Measurements from ENCODE around the gene H19.

The H19 gene

DNA sequence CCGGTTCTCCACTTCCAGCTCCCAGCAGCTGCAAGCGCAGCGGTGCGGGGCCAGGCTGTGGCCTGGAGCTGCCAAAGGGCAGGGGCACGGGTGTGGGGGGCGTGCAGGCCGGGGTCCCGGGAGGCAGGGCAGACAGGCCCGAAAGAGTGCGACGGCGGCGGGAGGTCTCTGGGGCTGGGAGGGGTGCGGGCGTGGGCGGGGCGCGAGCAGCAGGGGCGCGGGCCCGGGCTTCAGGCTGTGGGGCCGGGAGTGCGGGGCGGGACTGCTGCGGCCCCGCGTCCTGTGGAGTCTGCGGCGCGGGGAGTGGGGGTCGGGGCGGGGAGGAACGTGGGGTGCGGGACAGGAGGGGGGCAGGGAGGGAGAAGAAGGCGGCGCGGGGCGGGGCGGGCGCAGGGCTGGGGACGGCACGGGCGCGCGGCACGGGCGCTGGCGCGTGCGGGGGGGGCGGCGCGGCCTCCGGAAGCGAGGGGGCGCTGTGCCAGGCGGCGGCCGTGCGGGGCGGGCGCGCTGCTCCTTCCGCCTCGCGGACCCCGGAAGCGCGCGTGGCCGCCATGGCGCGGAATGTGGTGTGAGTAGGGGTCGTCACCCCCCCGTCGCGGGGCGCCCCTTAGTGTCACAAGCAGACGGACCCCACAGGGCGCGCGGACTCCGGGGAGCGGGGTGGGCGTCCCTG is 50.7 kb downstream of the H19 start, which contains the start of gene MRPL23:
Gene MRPL23, plus strand, starts transcription at position 521 of the 673 bp plus-strand sequence. Its CDS starts 31 bp downstream, at position 552.
- DNase-seq (ENCODE audit: low read depth) = peak; percentile 17
